GM12892 (cell line): ENCODE data around the gene GANC.

ENCODE experiments used
- DNase-seq: peaks from one replicate; pipeline ENCODE4 v3.0.0; 2011; ENCODE audit not compliant: insufficient read length
- FAIRE-seq: peaks from 2 replicates; lab custom pipeline; 2011; peaks lifted over from hg19 to GRCh38; lab: Jason Lieb, UNC
- POLR2A ChIP-seq: IDR thresholded peaks from 2 replicates; pipeline ENCODE4 v1.6.1; 2011; ENCODE audit warnings: low read depth, low read length, control low read depth
- POLR2AphosphoS5 ChIP-seq: IDR thresholded peaks from 2 replicates; pipeline ENCODE4 v1.6.1; 2011; ENCODE audit warnings: low read depth, low read length, control low read depth
- TAF1 ChIP-seq: IDR thresholded peaks from 2 replicates; pipeline ENCODE4 v1.6.1; 2011; ENCODE audit warnings: low read depth, mild to moderate bottlenecking, control low read depth, low read length, borderline replicate concordance

Gene GANC

GRCh38 chr15:42402455-42403205 lies 129.6 kb downstream of the GANC start:
- FAIRE-seq: no peak
- DNase-seq: no peak
- TF ChIP-seq POLR2AphosphoS5 (no peak), TAF1 (no peak), POLR2A (no peak)

- FAIRE-seq: no peak
- TF ChIP-seq TAF1 (no peak), POLR2A (no peak), POLR2AphosphoS5 (no peak)
- DNase-seq: no peak
Measured at GRCh38 chr15:42403389-42403788, 130.4 kb downstream of the GANC start.

- TF ChIP-seq POLR2A: no peak
- no peak for TF ChIP-seq TAF1
- TF ChIP-seq POLR2AphosphoS5: no peak
- no peak for DNase-seq
- FAIRE-seq: no peak
Measured at GRCh38 chr15:42404461-42405235, 131.6 kb downstream of the GANC start.

- FAIRE-seq (no peak), DNase-seq (no peak)
- no peak for TF ChIP-seq POLR2A
- TF ChIP-seq TAF1: no peak
- TF ChIP-seq POLR2AphosphoS5: no peak
Measured at GRCh38 chr15:42405863-42406482, 133.0 kb downstream of the GANC start.
